HG03280 (cell line): ENCODE measurements around the gene UBAC2.

Experiments used
- ATAC-seq: cut with Tn5 transposase; IDR thresholded peaks from one replicate; pipeline ENCODE4 v1.9.1; 2021; ENCODE audit warnings: mild to moderate bottlenecking, moderate library complexity; ENCODE audit not compliant: unreplicated experiment

The UBAC2 gene

GRCh38 chr13:99307648-99308339 lies 107.1 kb downstream of the UBAC2 start:
- ATAC-seq = peak; percentile 38

GRCh38 chr13:99308471-99309087 lies 107.9 kb downstream of the UBAC2 start:
- ATAC-seq = no peak

GRCh38 chr13:99310382-99311031 lies 109.9 kb downstream of the UBAC2 start:
- peak; percentile 36 for ATAC-seq

- no peak for ATAC-seq
Observed at GRCh38 chr13:99311137-99311536, 110.5 kb downstream of the UBAC2 start.

DNA sequence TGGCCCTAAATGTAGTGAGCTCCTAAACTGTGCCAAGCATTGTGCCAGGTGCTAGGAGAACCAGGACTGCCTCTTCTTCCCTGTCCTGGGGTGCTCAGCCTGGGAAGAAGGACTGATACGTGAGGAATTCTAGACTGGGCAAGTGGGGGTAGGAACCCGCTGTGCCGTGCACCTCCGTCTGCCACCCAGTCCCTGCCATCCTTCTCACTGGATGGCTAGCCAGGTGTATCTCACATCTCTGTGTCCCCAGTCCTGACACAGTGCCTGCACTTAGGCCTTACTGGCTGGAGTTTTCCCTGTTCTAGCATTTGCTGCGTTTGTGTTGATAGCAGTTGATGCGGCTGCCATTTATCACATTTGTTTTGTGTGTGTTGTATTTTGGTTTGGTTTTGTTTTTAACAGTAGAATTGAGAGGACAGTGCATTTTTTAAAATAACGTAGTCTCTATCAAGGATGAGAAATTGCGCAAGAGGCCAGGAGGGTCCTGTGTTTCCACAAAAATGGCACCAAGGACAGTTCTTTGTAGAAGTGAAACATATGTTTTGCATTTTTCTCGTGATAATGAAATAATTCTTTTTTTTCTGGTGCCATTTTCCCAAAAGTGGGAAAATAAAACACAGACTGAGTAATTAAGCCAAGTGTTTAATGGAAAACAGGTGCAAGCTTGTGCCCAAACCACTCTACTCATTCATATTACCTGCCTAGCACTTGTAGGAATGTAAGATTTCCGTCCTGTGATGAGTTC lies 111.3 kb downstream of the UBAC2 start:
- ATAC-seq = no peak

DNA sequence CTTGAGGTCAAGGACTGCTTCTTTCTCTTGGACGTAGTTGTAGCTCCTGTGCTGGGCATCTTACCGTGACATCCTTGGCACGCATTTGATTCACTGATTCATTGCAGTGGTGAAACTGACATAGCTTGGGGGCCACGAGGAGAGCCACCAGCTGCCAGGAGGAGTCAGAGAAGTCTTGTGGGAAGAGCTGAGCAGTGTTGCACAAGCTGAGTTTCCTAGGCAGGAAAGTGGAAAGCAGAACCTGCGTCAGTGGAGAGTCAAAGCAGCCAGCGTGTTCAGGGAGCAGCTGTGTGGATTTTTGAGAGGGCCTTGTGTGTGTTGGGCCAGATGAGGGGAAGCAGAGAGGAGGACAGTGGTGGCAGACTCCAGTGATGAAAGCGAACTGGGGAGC lies 111.8 kb downstream of the UBAC2 start:
- no peak for ATAC-seq

- ATAC-seq = no peak
Observed at GRCh38 chr13:99313501-99313900, 112.8 kb downstream of the UBAC2 start.

GRCh38 chr13:99313941-99314340 lies 113.3 kb downstream of the UBAC2 start:
- ATAC-seq = no peak

GRCh38 chr13:99314640-99315176 lies 114.1 kb downstream of the UBAC2 start:
- ATAC-seq = no peak

DNA sequence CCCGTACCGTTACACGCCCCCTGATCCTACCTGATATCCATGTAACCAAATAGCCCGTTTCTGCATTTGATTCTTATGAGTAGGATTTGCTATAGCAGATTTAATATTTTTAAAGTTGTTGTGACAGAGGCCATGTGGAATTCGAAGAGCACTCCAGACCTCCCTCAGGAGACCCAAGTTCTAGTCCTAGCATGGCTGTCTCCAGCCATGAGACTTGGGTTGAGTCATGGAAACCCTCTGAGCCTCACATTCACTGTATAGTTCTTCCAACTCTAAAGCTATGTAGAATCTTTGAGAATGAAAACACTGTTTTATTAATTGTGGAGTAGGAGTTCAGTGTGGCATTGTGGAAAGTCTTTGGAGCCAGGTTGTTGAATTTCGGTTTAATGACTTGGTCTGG lies 114.5 kb downstream of the UBAC2 start:
- ATAC-seq = no peak

GRCh38 chr13:99316224-99316623 lies 115.6 kb downstream of the UBAC2 start:
- ATAC-seq = no peak

GRCh38 chr13:99316657-99317256 lies 116.1 kb downstream of the UBAC2 start:
- no peak for ATAC-seq

- no peak for ATAC-seq
Observed at GRCh38 chr13:99320693-99321481, 120.2 kb downstream of the UBAC2 start.

GRCh38 chr13:99321709-99322108 lies 121.1 kb downstream of the UBAC2 start:
- no peak for ATAC-seq

DNA sequence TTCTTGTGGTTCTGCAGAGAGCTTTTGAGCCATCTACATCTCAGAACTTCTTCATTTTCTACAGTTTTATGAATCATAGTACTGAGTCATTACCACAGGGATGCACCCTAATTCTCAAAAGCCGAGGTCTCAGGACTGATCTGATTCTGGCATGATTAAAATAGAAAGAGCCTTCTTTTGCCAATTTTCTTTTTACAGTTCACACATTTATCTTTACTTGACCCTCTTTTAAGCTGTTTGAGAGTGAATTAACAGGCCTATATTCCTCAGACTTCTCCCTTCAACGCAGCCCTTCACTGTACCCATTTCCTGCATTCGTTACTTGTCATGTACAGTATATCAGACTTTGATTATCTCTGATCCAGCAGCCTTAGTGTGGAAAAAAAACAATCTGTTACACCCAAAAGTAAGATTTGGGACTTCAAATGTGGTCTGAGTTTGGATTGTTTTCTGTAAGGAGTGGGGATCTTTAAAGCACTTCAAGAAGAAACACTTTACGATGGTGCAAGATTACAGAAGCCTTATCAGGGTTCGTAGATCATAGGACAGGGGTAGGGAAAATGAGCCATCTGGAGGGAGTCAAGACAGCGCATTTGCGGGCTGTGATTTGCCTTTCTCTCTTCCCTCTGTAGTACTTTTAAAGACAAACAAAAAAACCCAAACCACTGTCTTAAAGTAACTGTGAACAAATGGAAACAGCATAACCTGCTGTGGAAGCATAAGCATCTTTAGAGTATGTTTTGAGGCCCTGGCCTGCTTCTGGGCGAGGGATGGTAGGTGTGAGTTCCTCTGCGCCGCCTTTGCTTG lies 121.8 kb downstream of the UBAC2 start:
- ATAC-seq = peak; percentile 77

- no peak for ATAC-seq
Observed at GRCh38 chr13:99323488-99323887, 122.8 kb downstream of the UBAC2 start.

- no peak for ATAC-seq
Observed at GRCh38 chr13:99326012-99326411, 125.4 kb downstream of the UBAC2 start.

- no peak for ATAC-seq
Observed at GRCh38 chr13:99327126-99327525, 126.5 kb downstream of the UBAC2 start.

GRCh38 chr13:99327761-99328160 lies 127.1 kb downstream of the UBAC2 start:
- no peak for ATAC-seq
